ENCODE data around the gene SYTL5. TPM values are rescaled to one million over a fixed set of nuclear protein-coding genes. Genes with fewer than 3 reads are reported as not detected.

Gene SYTL5
- total RNA-seq, 6 experiments from 2014 or later = 1.1 to 2.9 (median 2.4) TPM

DNA sequence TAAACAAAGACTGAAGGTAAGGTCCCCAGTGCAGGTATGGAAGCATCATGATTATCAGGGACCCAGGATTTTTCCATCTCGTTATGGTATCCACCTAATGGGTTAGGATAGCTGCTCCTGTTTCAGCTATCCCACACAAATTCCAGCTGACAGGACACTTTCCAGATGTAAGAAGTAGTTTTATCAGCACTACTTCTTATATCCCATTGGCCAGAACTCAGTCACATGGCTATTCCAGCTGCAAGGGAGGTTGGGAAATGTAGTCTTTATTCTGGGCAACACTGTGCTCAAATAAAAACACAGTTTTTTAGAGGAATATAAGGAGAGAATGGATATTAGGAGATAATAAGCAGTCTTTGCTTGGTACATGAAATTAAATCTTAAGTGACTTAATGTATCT lies 117.6 kb downstream of the SYTL5 start:
- no peaks in the 10 kb centered on the region for H3K9me3 ChIP-seq
- 36% methylated on average over 1 of the region's 1 CpG for WGBS (ENCODE audit: insufficient coverage, low coverage, low lambda C conversion rate, missing lambda C conversion rate)
- ATAC-seq (no peak), DNase-seq (no peak)
- no peaks in the 10 kb centered on the region for H3K36me3 ChIP-seq
- H3K4me3 ChIP-seq = no peak overlapping the region
- no peak for TF ChIP-seq POLR2A (IDR thresholded peaks at IDR 0.05)
- TF ChIP-seq, protein P1, sequence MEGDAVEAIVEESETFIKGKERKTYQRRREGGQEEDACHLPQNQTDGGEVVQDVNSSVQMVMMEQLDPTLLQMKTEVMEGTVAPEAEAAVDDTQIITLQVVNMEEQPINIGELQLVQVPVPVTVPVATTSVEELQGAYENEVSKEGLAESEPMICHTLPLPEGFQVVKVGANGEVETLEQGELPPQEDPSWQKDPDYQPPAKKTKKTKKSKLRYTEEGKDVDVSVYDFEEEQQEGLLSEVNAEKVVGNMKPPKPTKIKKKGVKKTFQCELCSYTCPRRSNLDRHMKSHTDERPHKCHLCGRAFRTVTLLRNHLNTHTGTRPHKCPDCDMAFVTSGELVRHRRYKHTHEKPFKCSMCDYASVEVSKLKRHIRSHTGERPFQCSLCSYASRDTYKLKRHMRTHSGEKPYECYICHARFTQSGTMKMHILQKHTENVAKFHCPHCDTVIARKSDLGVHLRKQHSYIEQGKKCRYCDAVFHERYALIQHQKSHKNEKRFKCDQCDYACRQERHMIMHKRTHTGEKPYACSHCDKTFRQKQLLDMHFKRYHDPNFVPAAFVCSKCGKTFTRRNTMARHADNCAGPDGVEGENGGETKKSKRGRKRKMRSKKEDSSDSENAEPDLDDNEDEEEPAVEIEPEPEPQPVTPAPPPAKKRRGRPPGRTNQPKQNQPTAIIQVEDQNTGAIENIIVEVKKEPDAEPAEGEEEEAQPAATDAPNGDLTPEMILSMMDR (IDR thresholded peaks at IDR 0.05) = no peak
- no peaks in the 10 kb centered on the region for H3K4me1 ChIP-seq
- H3K27ac ChIP-seq = no peak overlapping the region
- no peaks in the 10 kb centered on the region for H3K27me3 ChIP-seq
- intact Hi-C loops (cut with DNase I) = no loop called here

- intact Hi-C loops (cut with DNase I) = no loop called here
- Histone ChIP-seq H3K27ac (no peak overlapping the region), H3K36me3 (no peaks in the 10 kb centered on the region), H3K9me3 (no peaks in the 10 kb centered on the region), H3K4me1 (no peaks in the 10 kb centered on the region), H3K27me3 (no peaks in the 10 kb centered on the region), H3K4me3 (no peak overlapping the region)
- TF ChIP-seq, protein P1 (IDR thresholded peaks at IDR 0.05) = no peak
- TF ChIP-seq POLR2A (IDR thresholded peaks at IDR 0.05) = no peak
- 65% methylated on average over 3 of the region's 3 CpGs for WGBS (ENCODE audit: insufficient coverage, low coverage, low lambda C conversion rate, missing lambda C conversion rate)
- DNase-seq = no peak
- no peak for ATAC-seq
These were observed 119.8 kb downstream of the SYTL5 start for GRCh38 chrX:38126179-38126578.

DNA sequence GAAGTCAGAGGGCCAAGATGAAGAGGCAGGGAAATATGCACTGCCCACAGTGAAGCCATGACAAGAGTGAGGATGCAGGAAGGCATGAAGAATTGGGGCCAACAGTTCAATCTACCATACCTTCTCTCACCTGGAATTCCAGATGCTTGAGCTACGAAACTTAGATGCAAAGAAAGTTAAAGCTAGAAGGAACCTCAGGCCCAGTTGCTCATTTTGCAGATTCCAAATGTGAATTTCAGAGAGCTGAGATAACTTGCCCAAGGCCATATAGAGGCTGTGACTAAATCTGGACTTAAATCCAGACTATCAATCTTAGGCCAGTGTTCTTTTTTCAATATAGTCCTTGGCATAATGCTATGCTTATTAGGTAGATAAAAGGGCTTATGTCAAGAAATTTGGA lies 121.6 kb downstream of the SYTL5 start:
- TF ChIP-seq, protein P1 (IDR thresholded peaks at IDR 0.05) = no peak
- no peak for TF ChIP-seq POLR2A (IDR thresholded peaks at IDR 0.05)
- Histone ChIP-seq H3K27me3 (no peaks in the 10 kb centered on the region), H3K27ac (no peak overlapping the region), H3K9me3 (no peaks in the 10 kb centered on the region), H3K4me3 (no peak overlapping the region), H3K36me3 (no peaks in the 10 kb centered on the region), H3K4me1 (no peaks in the 10 kb centered on the region)
- 50% methylated on average over 1 of the region's 1 CpG for whole genome bisulfite sequencing (ENCODE audit: insufficient coverage, low coverage, low lambda C conversion rate, missing lambda C conversion rate)
- DNase-seq = no peak
- ATAC-seq = no peak
- intact Hi-C loops (cut with DNase I) = no loop called here

DNA sequence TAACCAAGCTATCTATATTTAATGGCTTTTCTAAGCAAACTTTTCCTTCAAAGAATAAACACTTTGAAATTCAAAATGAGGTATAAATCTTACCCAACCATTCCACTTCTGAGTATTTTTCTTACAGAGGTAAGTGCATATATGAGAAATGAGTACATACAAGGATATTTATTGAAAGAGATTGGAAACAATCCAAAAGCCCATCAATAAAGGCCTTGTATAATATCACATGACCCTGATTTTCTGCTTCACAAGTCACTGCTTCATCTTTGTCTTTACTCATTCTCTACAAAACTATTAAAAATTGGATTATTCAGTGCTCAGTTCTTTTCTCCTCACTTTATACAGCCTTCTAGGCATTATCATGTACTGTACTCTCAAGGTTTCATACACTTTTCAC lies 123.0 kb downstream of the SYTL5 start:
- H3K9me3 ChIP-seq = no peaks in the 10 kb centered on the region
- ATAC-seq (no peak), DNase-seq (no peak)
- no peak for TF ChIP-seq POLR2A (IDR thresholded peaks at IDR 0.05)
- TF ChIP-seq, protein P1 (IDR thresholded peaks at IDR 0.05) = no peak
- H3K27me3 ChIP-seq = no peaks in the 10 kb centered on the region
- H3K4me3 ChIP-seq = no peak overlapping the region
- H3K27ac ChIP-seq = no peak overlapping the region
- no peaks in the 10 kb centered on the region for H3K36me3 ChIP-seq
- H3K4me1 ChIP-seq = no peaks in the 10 kb centered on the region
- intact Hi-C loops (cut with DNase I) = no loop called here
